IMR-90 (cell line): ENCODE data around the gene SSU72. TPM values are rescaled to one million over a fixed set of nuclear protein-coding genes. Genes with fewer than 3 reads are reported as not detected.

ENCODE experiments used
- ATAC-seq: fragments of 200-7000 bp; cut with Tn5 transposase; 2 replicates; pipeline ENCODE4 v1.9.1; 2020; ENCODE audit warnings: low read depth, mild to moderate bottlenecking, moderate library complexity
- BruUV-seq: library from RNA; stranded (reverse); fragments of 400-500 nt; replicated peaks from 2 replicates; lab custom pipeline; 2021; lab: Mats Ljungman, UMichigan
- CTCF ChIA-PET: fragments of 300-600 bp; formaldehyde crosslinking; extraction: SDS; loops from one replicate; lab custom pipeline; 2021; ENCODE audit warnings: antibody characterized with exemption; lab: Yijun Ruan, JAX
- POLR2A ChIA-PET: fragments of 300-600 bp; sonication (Branson Sonifier 250); formaldehyde crosslinking; loops from one replicate; lab custom pipeline; 2022; ENCODE audit warnings: antibody characterized with exemption; ENCODE audit not compliant: unreplicated experiment; lab: Charles Lee
- DNase-seq: peaks from one replicate; pipeline ENCODE4 v3.0.0; 2013
- H2AFZ ChIP-seq: replicated peaks from 2 replicates; pipeline ENCODE3; 2013; ENCODE audit warnings: low read length, mild to moderate bottlenecking; ENCODE audit not compliant: poor library complexity
- H2AK5ac ChIP-seq: 2 replicates; pipeline ENCODE4 v1.6.1; 2013; ENCODE audit warnings: low read depth, low read length, inconsistent platforms
- H2AK9ac ChIP-seq: replicated peaks from 2 replicates; pipeline ENCODE3; 2013; ENCODE audit warnings: mild to moderate bottlenecking, low read depth, low read length, moderate library complexity; ENCODE audit not compliant: poor library complexity
- H2BK120ac ChIP-seq: 2 replicates; pipeline ENCODE4 v1.6.1; 2013; ENCODE audit warnings: low read depth, low read length, inconsistent platforms
- H2BK15ac ChIP-seq: 3 replicates; pipeline ENCODE4 v1.6.1; 2013; ENCODE audit warnings: low read depth, low read length, inconsistent platforms
- H2BK20ac ChIP-seq: 2 replicates; pipeline ENCODE4 v1.6.1; 2013; ENCODE audit warnings: low read depth, mild to moderate bottlenecking, inconsistent platforms, low read length, moderate library complexity
- H2BK5ac ChIP-seq: 2 replicates; pipeline ENCODE4 v1.6.1; 2013; ENCODE audit warnings: mild to moderate bottlenecking, low read depth, low read length, inconsistent platforms; ENCODE audit not compliant: poor library complexity, severe bottlenecking
- H3K14ac ChIP-seq: replicated peaks from 2 replicates; pipeline ENCODE4 v1.6.1; 2013; ENCODE audit warnings: low read depth, low read length, inconsistent platforms
- H3K18ac ChIP-seq: 2 replicates; pipeline ENCODE4 v1.6.1; 2013; ENCODE audit warnings: low read depth, low read length, control low read depth
- H3K23ac ChIP-seq: 2 replicates; pipeline ENCODE4 v1.6.1; 2013; ENCODE audit warnings: low read depth, low read length, inconsistent platforms
- H3K27ac ChIP-seq: 2 replicates; pipeline ENCODE4 v1.5.1; 2013; ENCODE audit warnings: mild to moderate bottlenecking, control low read depth, low read length; ENCODE audit not compliant: insufficient read depth
- H3K27me3 ChIP-seq: 2 replicates; pipeline ENCODE4 v1.6.1; 2013; ENCODE audit warnings: low read length; ENCODE audit not compliant: control insufficient read depth, insufficient read depth
- H3K36me3 ChIP-seq: 2 replicates; pipeline ENCODE4 v1.6.1; 2013; ENCODE audit warnings: low read length, mixed read lengths; ENCODE audit not compliant: control insufficient read depth, insufficient read depth
- H3K4ac ChIP-seq: 2 replicates; pipeline ENCODE4 v1.6.1; 2013; ENCODE audit warnings: low read depth, low read length, inconsistent platforms
- H3K4me1 ChIP-seq: 2 replicates; pipeline ENCODE4 v1.6.1; 2013; ENCODE audit warnings: low read length, mixed read lengths; ENCODE audit not compliant: control insufficient read depth, insufficient read depth
- H3K4me2 ChIP-seq: 2 replicates; pipeline ENCODE4 v1.6.1; 2013; ENCODE audit warnings: low read depth, mild to moderate bottlenecking, control low read depth, low read length, moderate library complexity
- H3K4me3 ChIP-seq: 2 replicates; pipeline ENCODE4 v1.5.1; 2013; ENCODE audit warnings: low read depth, mild to moderate bottlenecking, control low read depth, low read length, moderate library complexity; ENCODE audit not compliant: insufficient read depth
- H3K56ac ChIP-seq: 2 replicates; pipeline ENCODE4 v1.6.1; 2013; ENCODE audit warnings: low read length, inconsistent platforms; ENCODE audit not compliant: insufficient read depth; ENCODE audit errors: extremely low read depth
- H3K79me1 ChIP-seq, 2 experiments: 2 replicates each; pipeline ENCODE4 v1.6.1; 2013; ENCODE audit warnings: low read length in 2 of 2, inconsistent platforms in 1 of 2, low read depth in 1 of 2
- H3K9ac ChIP-seq: 2 replicates; pipeline ENCODE4 v1.6.1; 2013; ENCODE audit warnings: low read depth, low read length, control low read depth
- H3K9me1 ChIP-seq: 2 replicates; pipeline ENCODE4 v1.6.1; 2013; ENCODE audit warnings: low read length, inconsistent platforms; ENCODE audit not compliant: insufficient read depth
- H3K9me3 ChIP-seq: 2 replicates; pipeline ENCODE4 v1.6.1; 2013; ENCODE audit warnings: low read length; ENCODE audit not compliant: control insufficient read depth, insufficient read depth
- H4K20me1 ChIP-seq: 2 replicates; pipeline ENCODE4 v1.6.1; 2013; ENCODE audit warnings: low read length, inconsistent platforms; ENCODE audit not compliant: insufficient read depth
- H4K5ac ChIP-seq: 2 replicates; pipeline ENCODE4 v1.6.1; 2013; ENCODE audit warnings: mild to moderate bottlenecking, low read depth, low read length, control low read depth
- H4K8ac ChIP-seq, 2 experiments: 2 replicates each; pipeline ENCODE4 v1.6.1; 2013; ENCODE audit warnings: low read depth in 2 of 2, low read length in 2 of 2, control low read depth in 1 of 2, inconsistent platforms in 1 of 2
- H4K91ac ChIP-seq: 2 replicates; pipeline ENCODE4 v1.6.1; 2013; ENCODE audit warnings: low read depth, low read length, inconsistent platforms; ENCODE audit not compliant: insufficient read depth
- BHLHE40 ChIP-seq: fragments of 150-350 bp; IDR thresholded peaks from 2 replicates; pipeline ENCODE4 v1.6.1; 2016; ENCODE audit warnings: mild to moderate bottlenecking, low read depth, low read length
- CEBPB ChIP-seq: IDR thresholded peaks from 2 replicates; pipeline ENCODE4 v1.6.1; 2012; ENCODE audit warnings: low read depth, low read length, improper control_type of control experiment
- CHD1 ChIP-seq: IDR thresholded peaks from 2 replicates; pipeline ENCODE4 v1.6.1; 2012; ENCODE audit warnings: low read depth, low read length, improper control_type of control experiment
- FOS ChIP-seq: fragments of 150-350 bp; IDR thresholded peaks from 2 replicates; pipeline ENCODE4 v1.6.1; 2016; ENCODE audit warnings: low read depth, low read length
- MAFK ChIP-seq: IDR thresholded peaks from 2 replicates; pipeline ENCODE4 v1.6.1; 2012; ENCODE audit warnings: low read depth, low read length, improper control_type of control experiment
- MAZ ChIP-seq: IDR thresholded peaks from 2 replicates; pipeline ENCODE4 v1.6.1; 2012; ENCODE audit warnings: low read depth, mild to moderate bottlenecking, low read length, improper control_type of control experiment, moderate library complexity, borderline replicate concordance
- MXI1 ChIP-seq: IDR thresholded peaks from 2 replicates; pipeline ENCODE4 v1.6.1; 2012; ENCODE audit warnings: low read depth, mild to moderate bottlenecking, low read length, moderate library complexity, borderline replicate concordance
- NFE2L2 ChIP-seq: fragments of 150-350 bp; IDR thresholded peaks from 2 replicates; pipeline ENCODE4 v1.6.1; 2016; ENCODE audit warnings: low read depth, mild to moderate bottlenecking, low read length
- RAD21 ChIP-seq: IDR thresholded peaks from 2 replicates; pipeline ENCODE4 v1.6.1; 2012; ENCODE audit warnings: low read length, improper control_type of control experiment
- RCOR1 ChIP-seq: IDR thresholded peaks from 2 replicates; pipeline ENCODE4 v1.6.1; 2012; ENCODE audit warnings: mild to moderate bottlenecking, low read length, improper control_type of control experiment; ENCODE audit not compliant: insufficient replicate concordance
- RFX5 ChIP-seq: IDR thresholded peaks from 2 replicates; pipeline ENCODE4 v1.8.0; 2012; ENCODE audit warnings: low read depth, mild to moderate bottlenecking, low read length, moderate library complexity
- SMC3 ChIP-seq: fragments of 150-350 bp; IDR thresholded peaks from 2 replicates; pipeline ENCODE4 v1.6.1; 2016; ENCODE audit warnings: low read depth, mild to moderate bottlenecking, antibody characterized with exemption, low read length, moderate library complexity
- WGBS, 2 experiments: methylation state at CpG; one replicate each; pipeline versions ENCODE4 v1.1.5 to v1.1.7; 2013; ENCODE audit warnings: missing lambda C conversion rate in 2 of 2; ENCODE audit not compliant: insufficient read length in 1 of 2; ENCODE audit errors: extremely low coverage in 2 of 2; 5-methylcytosine and 5-hydroxymethylcytosine counted together
- dilution Hi-C: fragments of 300-500 bp; cut with HindIII; formaldehyde crosslinking; loops from one replicate; pipeline ENCODE4 v1.14.3; 2018; ENCODE audit warnings: low sequenced_read_pairs; ENCODE audit not compliant: unreplicated experiment
- in situ Hi-C: fragments of 300-500 bp; cut with MboI; formaldehyde crosslinking; loops from 3 replicates; pipeline ENCODE4 v1.14.3; 2019; ENCODE audit warnings: low sequenced_read_pairs, inconsistent platforms, mixed read lengths
- intact Hi-C: fragments of 100-400 bp; cut with micrococcal nuclease; formaldehyde crosslinking; loops from 2 replicates; pipeline ENCODE4 v1.10.0; 2022
- polyA plus RNA-seq, 3 experiments: library from polyadenylated mRNA; depleted of rRNA; stranded (reverse); fragments of >200 nt; gene quantifications; 2 replicates each; pipeline ENCODE4 v1.2.3, GENCODE V29; 2012; ENCODE audit warnings: low replicate concordance in 1 of 3
- total RNA-seq: library from RNA; depleted of rRNA; stranded (reverse); fragments of >200 nt; gene quantifications from 2 replicates; pipeline ENCODE4 v1.2.3, GENCODE V29; 2012
- TF ChIP-seq, protein P1 (sequence below): conservative IDR thresholded peaks from 2 replicates; pipeline ENCODE4 v1.5.1; 2012; ENCODE audit warnings: mild to moderate bottlenecking, low read depth, low read length, improper control_type of control experiment
- TF ChIP-seq, protein P2 (sequence below): fragments of 150-350 bp; IDR thresholded peaks from 2 replicates; pipeline ENCODE4 v1.6.1; 2017; ENCODE audit warnings: mild to moderate bottlenecking, antibody characterized with exemption, low read length, low read depth
- TF ChIP-seq, protein P3 (sequence below): fragments of 150-350 bp; IDR thresholded peaks from 2 replicates; pipeline ENCODE4 v1.6.1; 2016; ENCODE audit warnings: low read depth, mild to moderate bottlenecking, low read length, moderate library complexity, borderline replicate concordance

The SSU72 gene
- total and polyA plus RNA-seq, 2 of the 4 experiments (the other 2 are of a cell fraction): 33.7 to 88.4 TPM

DNA sequence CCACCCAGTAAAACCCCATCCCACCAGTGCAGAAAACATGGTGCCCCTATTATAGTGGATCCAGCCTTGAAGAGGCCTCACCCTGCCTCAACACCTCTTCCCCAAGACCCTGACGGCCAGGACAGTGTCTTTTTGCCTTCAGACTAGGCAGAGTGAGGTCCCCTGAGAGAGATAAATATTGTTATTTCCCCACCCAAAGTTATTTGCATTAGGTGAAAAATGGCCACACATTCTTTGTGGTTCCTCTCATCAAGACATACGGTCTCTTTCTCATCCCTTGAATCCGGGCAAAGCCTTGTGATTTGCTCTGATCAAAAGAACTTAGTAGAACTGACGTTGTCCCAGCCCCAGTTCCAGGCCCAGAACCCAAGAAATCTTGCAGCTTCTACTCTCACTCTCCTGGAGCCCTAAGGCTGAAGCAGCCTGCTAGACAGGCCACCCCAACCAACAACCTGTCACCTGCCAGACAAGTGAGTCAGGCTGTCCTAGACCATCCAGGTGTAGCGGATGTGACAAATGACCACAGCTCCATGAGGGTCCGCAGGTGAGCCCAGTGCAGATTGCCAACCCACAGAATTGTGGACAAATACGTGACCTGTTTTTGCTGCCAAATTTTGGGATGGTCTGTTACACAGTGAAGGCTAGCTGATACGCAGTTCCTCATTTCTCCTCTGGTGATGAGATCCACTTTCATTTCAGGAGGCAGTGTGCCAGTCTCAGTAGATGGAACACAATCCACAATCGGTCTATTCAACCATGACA is 8.1 kb upstream of the SSU72 start:
- H3K4me3 ChIP-seq: no peak overlapping the region
- no TSS peak for BruUV-seq
- dilution Hi-C loops (no loop called here), intact Hi-C loops (no loop called here), in situ Hi-C loops (no loop called here)
- H3K23ac ChIP-seq: 0 out of 2 replicates have a peak overlapping the region, but pooled peaks have one; percentile 16
- no peak overlapping the region for H2BK120ac ChIP-seq
- H4K20me1 ChIP-seq: no peaks in the 10 kb centered on the region
- no peaks in the 10 kb centered on the region for H3K36me3 ChIP-seq
- no peak overlapping the region for H4K8ac ChIP-seq
- no peak overlapping the region for H3K18ac ChIP-seq
- H4K91ac ChIP-seq: no peak overlapping the region
- H2AK5ac ChIP-seq: no peak overlapping the region
- H2BK20ac ChIP-seq: no peak overlapping the region
- WGBS, 2 experiments: 33% methylated on average over 3 of the region's 9 CpGs; no CpG with 5 or more reads in 1 of the 2 experiments
- H3K9me1 ChIP-seq: no peaks in the 10 kb centered on the region
- peak overlapping the region; percentile 16 for H2AK9ac ChIP-seq
- no peaks in the 10 kb centered on the region for H3K4me1 ChIP-seq
- no peak overlapping the region for H3K27ac ChIP-seq
- no peak overlapping the region for H2AFZ ChIP-seq
- no peak for DNase-seq
- no peak overlapping the region for H2BK15ac ChIP-seq
- no peak overlapping the region for H3K9ac ChIP-seq
- H2BK5ac ChIP-seq: no peak overlapping the region
- H3K9me3 ChIP-seq: no peaks in the 10 kb centered on the region
- no peaks in the 10 kb centered on the region for H3K79me1 ChIP-seq
- ChIA-PET POLR2A (no interaction called here), CTCF (interaction anchor here (0.5 kb wide), 1 partner anchor 29 kb away, joined by 4 read pairs; no protein-coding TSS in a partner anchor)
- H3K27me3 ChIP-seq: peaks cover 32% of the 10 kb centered on the region
- H3K56ac ChIP-seq: no peak overlapping the region
- no peak for ATAC-seq
- no peak overlapping the region for H3K4me2 ChIP-seq
- no peak overlapping the region for H3K4ac ChIP-seq
- no peak overlapping the region for H4K5ac ChIP-seq
- no peak overlapping the region for H3K14ac ChIP-seq
- TF ChIP-seq MAFK (no peak), RCOR1 (no peak), CHD1 (no peak), RAD21 (no peak), RFX5 (no peak), BHLHE40 (no peak), CEBPB (no peak), MAZ (no peak), NFE2L2 (no peak), SMC3 (no peak), MXI1 (no peak), FOS (no peak)
- TF ChIP-seq, protein P1, sequence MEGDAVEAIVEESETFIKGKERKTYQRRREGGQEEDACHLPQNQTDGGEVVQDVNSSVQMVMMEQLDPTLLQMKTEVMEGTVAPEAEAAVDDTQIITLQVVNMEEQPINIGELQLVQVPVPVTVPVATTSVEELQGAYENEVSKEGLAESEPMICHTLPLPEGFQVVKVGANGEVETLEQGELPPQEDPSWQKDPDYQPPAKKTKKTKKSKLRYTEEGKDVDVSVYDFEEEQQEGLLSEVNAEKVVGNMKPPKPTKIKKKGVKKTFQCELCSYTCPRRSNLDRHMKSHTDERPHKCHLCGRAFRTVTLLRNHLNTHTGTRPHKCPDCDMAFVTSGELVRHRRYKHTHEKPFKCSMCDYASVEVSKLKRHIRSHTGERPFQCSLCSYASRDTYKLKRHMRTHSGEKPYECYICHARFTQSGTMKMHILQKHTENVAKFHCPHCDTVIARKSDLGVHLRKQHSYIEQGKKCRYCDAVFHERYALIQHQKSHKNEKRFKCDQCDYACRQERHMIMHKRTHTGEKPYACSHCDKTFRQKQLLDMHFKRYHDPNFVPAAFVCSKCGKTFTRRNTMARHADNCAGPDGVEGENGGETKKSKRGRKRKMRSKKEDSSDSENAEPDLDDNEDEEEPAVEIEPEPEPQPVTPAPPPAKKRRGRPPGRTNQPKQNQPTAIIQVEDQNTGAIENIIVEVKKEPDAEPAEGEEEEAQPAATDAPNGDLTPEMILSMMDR: no peak
- TF ChIP-seq, protein P2, sequence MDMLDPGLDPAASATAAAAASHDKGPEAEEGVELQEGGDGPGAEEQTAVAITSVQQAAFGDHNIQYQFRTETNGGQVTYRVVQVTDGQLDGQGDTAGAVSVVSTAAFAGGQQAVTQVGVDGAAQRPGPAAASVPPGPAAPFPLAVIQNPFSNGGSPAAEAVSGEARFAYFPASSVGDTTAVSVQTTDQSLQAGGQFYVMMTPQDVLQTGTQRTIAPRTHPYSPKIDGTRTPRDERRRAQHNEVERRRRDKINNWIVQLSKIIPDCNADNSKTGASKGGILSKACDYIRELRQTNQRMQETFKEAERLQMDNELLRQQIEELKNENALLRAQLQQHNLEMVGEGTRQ: no peak
- TF ChIP-seq, protein P3, sequence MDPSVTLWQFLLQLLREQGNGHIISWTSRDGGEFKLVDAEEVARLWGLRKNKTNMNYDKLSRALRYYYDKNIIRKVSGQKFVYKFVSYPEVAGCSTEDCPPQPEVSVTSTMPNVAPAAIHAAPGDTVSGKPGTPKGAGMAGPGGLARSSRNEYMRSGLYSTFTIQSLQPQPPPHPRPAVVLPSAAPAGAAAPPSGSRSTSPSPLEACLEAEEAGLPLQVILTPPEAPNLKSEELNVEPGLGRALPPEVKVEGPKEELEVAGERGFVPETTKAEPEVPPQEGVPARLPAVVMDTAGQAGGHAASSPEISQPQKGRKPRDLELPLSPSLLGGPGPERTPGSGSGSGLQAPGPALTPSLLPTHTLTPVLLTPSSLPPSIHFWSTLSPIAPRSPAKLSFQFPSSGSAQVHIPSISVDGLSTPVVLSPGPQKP: no peak
